Endometrial microvascular endothelial cells (primary cell): ENCODE measurements around the gene CD9. TPM values are rescaled to one million over a fixed set of nuclear protein-coding genes. Genes with fewer than 3 reads are reported as not detected.
"Not testable (repeated sequence)": the region's sequence is repeated elsewhere in the genome, so short reads cannot be mapped to it uniquely, and the experiment has no call there.

Source experiments
- in situ Hi-C: cut with HindIII; loops from 2 replicates; pipeline ENCODE4 v1.10.0; 2017; ENCODE audit warnings: low sequenced_read_pairs, low pct_unique_long_range_greater_than_20kb; ENCODE audit errors: inconsistent ontology term
- total RNA-seq: library from RNA; depleted of rRNA; stranded (reverse); fragments of >200 nt; gene quantifications from one replicate; pipeline ENCODE4 v1.2.3, GENCODE V29; 2015; ENCODE audit errors: inconsistent ontology term

The CD9 gene
- 937 TPM for total RNA-seq

- in situ Hi-C loops: no loop called here
Measured at GRCh38 chr12:6200256-6201212, at the start of gene CD9. TSS of gene CD9 (plus strand) at chr12:6200400. CDS start at chr12:6200500, 100 bp downstream.

DNA sequence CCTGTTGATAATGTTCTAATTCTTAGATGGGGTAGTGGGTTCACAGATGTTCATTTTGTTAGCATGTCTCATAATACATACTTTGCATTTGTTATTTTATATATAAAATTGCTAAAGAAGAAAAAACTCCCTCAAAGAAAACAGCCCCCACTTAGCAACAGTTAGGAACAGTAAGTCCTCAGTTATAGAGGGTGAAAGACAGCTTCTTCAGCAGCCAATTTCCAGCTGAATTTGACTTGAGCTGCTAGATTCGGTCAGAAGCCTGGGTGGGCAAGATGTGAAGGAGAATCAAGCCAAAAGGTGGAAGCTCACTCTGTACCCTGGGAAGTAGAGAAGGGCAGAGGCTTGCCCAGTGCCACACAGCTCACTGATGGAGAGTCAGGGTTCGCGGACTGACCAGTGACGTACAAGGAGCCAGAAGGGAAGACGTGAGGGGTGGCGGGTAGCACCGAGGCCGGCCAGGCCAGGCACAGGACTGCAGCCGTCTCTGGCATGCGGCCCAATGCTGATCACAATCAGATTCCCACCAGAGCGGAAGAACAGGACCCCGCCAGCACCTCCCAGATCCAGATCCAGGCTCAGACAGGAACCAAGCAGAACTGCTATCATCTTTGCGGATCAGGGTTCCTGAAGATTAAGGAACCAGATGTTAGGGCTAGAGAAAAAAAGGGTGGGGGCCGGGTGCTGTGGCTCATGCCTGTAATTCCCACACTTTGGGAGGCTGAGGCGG lies 45.3 kb upstream of the CD9 start:
- in situ Hi-C loops: no loop called here

- in situ Hi-C loops: no loop called here
Measured at GRCh38 chr12:6157482-6157881, 42.7 kb upstream of the CD9 start.

GRCh38 chr12:6158255-6158654 lies 41.9 kb upstream of the CD9 start:
- in situ Hi-C loops: no loop called here

DNA sequence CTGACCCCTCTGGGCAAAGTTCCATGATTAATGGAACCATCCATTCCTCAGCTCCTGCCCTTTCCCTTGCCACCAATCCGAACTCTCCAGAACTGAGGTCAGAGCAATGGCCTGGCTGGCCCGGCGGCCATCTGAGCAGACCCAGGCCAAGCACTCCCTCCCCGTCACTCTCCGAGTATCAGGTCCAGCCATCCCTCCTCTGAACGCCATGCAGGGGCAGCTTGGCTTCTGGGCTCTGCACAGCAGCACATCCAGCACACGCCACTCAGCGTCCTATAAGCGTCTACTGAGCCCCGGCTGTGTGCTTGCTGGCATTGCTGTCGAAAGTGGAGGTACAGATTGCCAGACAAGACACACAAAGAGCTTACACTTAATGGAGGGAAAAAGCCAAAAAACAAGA lies 41.5 kb upstream of the CD9 start:
- in situ Hi-C loops: no loop called here

DNA sequence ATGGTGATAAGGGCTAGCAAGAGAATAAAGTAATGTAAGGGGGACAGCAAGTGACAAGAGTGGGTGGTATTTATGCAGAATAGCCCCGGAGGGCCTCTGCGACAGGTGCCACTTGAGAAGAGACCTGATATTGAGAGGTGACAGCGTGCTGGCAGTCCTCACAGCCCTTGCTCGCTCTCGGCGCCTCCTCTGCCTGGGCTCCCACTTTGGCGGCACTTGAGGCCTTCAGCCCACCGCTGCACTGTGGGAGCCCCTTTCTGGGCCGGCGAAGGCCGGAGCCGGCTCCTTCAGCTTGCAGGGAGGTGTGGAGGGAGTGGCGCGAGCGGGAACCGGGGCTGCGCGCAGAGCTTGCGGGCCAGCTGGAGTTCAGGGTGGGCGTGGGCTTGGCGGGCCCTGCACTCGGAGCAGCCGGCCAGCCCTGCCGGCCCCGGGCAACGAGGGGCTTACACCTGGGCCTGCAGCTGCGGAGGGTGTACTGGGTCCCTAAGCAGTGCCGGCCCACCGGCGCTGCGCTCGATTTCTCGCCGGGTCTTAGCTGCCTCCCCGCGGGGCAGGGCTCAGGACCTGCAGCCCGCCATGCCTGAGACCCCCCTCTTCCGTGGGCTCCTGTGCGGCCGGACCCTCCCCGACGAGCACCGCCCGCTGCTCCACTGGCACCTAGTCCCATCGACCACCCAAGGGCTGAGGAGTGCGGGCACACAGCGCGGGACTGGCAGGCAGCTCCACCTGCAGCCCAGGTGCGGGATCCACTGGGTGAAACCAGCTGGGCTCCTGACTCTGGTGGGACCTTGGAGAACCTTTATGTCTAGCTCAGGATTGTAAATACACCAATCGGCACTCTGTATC lies 40.8 kb upstream of the CD9 start:
- in situ Hi-C loops: not testable (repeated sequence)

- in situ Hi-C loops: not testable (repeated sequence)
Measured at GRCh38 chr12:6160049-6160649, 40.1 kb upstream of the CD9 start.

DNA sequence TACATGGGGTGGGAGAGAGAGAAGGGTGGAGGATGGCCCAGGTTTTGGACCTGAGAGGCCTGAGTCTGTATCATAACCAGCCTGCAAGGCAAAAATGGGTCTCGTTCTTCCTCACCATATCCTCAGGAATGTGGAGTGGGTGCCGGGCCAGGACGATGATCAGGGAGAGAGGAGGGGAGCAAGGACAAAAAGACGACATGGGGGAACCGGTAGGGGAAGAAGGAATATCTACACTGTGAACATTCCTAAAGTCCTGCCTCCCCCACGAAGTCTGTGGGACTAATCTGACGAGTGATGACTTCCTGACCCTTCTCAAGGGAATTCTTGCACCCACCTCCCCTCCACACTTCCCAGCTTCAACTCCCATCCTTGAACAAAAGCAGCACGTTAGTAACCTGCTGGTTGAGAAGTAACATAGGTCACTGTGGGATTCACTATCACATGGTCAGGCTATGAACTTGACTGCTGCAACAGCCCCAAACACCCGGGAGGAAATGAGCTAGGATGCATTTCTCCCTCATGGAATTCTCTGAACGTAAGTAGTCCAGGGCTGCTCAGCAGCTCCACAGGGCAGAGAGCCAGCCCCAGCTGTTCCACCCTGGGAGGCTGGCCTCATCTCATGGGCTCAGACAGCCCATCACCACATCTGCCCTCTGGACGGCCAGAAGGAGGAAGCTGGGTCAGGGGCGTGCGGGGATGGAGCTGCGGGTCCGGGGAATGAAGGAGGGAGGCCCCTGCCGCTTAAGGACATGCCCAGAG lies 38.9 kb upstream of the CD9 start:
- in situ Hi-C loops: no loop called here

DNA sequence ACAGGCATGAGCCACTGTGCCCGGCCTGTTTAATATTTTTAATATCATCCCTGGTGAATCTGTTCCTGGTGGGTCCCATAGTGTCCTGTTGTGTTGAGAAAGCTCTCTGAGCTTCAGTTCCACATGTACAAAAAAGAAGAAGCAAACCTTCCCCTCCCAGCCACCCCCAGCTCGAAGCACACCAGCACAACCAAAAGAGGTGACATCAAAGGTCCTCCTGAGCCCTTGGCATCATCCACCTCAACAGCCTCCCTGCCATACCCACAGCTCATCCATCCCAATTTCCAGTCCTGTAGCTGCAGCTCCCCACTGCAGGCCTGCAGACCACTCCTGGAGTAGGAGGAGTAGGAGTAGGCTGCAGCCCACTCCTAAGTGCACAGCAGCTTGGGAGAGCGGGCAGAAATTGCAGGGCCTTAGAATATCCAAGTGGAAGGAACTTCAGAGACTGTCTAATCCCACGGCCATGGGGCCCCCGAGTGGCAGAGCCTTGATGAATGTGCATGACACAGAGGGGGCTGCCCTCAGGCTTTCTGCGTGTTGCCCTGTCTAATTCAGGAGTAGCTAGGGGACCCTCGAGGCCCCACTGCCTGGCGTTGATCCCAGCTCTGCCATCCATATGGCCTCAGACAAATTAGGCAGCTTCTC lies 36.7 kb upstream of the CD9 start:
- in situ Hi-C loops: no loop called here

DNA sequence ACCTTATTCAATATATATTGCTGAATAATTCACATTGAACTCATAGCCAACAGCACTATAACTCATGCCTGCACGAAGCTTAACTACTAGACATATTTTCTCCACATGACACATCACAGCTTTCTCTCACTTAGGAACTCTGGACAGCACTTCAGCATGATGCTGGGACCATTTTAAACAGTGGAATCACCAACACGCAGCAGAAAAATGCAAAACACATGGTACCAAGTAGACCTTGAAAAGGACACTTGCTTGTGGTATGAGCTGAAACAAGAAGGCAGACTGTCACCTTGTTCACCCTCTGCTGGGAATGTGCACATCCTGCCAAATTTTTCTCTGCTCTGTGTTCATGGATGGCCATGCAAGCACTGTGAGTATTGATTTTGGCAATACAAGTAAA lies 34.8 kb upstream of the CD9 start:
- in situ Hi-C loops: no loop called here

GRCh38 chr12:6166808-6167207 lies 33.4 kb upstream of the CD9 start:
- in situ Hi-C loops: no loop called here

DNA sequence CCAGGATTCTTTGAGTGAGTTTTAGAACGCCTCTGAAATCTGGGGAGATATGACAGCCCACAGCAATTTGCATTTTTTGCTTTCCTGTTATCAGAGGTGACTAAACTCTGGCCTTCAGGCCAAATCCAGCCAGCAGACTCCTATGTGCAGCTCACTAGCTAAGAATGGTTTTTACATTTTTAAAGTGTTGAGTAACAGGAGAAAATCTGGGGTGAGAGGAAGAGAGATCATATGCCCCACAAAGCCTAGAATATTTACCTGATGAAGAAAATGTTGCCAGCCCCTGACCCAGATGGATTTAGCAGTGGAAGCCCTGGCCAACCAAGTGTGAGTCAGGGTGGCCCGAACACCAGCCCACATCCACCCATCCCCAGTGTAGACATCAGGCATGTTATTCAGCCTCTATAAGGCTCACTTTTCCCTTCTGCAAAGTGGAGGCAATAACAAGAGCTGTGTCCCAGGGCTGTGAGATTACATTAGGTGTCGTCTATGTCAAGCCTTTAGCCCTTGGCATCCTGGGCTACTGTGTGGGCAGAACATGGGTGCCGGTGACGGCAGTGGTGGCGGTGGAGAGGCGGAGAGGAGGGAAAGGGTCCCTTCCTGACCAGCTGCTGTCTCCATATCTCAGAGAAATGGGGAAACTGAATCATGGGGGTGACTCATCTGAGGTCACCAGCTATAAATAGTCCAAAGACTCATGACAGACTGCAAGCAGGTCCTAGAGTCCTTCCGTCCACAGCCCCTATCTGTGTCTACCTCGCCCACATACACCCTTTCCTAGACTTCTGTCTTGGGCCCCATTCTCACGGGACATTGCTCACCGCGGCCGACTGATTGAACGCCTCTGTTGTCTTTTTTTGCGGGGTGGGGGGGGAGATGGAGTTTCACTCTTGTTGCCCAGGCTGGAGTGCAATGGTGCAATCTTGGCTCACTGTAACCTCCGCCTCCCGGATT lies 32.6 kb upstream of the CD9 start:
- in situ Hi-C loops: no loop called here

DNA sequence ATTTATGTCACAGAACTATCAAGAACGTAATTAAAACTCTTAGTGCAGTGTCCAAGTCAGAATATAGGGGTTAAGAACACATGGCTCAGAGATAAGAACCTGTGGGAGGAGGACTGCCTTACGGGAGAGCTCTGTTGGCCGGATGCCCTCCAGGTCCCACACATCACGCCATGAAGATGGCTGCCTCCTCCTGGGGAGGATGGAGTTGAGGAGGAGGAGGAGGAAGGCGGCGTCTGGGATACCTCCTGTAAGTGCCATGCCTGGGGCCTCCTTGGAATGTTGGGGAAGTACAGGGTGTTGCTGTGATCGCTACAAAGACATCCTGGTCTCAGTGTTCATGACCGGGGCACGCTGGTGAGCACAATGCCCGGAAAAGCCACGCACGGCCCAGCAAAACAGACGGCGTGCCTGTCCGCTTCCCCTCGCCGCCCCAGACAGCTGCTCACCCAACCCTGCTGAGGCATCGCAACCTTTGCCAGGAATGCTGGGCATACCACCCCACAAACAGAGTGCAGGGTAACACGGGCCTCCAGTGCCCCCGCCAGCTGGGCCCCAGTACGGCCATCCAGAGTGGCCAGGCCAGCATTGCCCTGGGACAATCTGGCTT lies 28.7 kb upstream of the CD9 start:
- in situ Hi-C loops: no loop called here

DNA sequence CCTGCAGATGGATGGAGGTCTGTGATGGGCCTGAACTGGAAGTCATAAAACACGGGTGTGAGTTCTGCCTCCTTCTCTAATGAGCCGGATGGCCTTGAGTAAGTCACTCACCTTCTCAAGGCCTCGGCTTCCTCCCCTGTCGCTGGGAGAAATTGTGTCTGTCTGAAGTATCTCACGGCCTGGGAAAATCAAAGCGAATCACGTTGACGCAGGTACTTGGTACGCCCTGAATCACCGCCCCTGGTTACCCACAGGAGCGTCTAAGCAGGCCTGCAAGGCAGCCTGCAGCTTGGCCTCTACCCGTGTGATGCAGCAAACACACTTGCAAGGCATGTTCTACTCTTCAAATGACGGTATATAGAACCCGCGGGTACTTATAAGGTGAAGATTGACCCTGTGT lies 28.1 kb upstream of the CD9 start:
- in situ Hi-C loops: no loop called here

DNA sequence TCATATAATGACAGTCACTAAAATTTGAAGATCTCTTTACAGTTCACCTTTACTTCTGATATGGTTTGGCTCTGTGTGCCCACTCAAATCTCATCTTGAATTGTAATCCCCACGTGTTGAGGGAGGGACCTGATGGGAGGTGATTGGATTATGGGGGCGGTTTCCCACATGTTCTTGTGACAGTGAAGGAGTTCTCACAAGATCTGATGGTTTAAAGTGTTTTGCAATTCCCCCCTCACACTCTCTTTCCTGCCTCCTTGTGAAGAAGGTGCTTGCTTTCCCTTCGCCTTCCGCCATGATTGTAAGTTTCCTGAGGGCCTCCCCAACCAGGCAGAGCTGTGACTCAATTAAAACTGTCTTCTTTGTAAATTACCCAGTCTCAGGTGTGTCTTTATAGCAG lies 27.3 kb upstream of the CD9 start:
- in situ Hi-C loops: no loop called here

- in situ Hi-C loops: no loop called here
Measured at GRCh38 chr12:6177642-6178358, 22.4 kb upstream of the CD9 start.
